ENCODE data around the gene SLC17A1.

SLC17A1 gene

DNA sequence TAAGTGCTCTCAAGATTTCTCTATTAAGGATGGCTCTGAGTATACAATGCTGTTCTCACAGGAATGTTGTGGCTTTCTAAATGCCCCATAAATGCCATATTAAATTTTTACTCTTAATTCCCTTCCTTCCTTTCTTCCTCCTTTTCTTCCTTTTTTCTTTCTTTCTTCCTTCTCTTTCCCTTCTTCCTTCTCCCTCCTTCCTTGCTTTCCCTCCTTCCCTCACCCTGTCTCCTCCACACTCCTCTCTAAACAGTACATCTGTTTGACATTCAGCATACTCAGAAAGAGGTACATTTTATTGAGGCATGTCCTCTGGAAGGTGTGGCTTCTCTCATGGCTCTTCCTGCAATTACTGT lies 433 bp upstream of the SLC17A1 start:
- no peak for DNase-seq

GRCh38 chr6:25830458-25830857 lies 1.4 kb downstream of the SLC17A1 start:
- DNase-seq = no peak

DNA sequence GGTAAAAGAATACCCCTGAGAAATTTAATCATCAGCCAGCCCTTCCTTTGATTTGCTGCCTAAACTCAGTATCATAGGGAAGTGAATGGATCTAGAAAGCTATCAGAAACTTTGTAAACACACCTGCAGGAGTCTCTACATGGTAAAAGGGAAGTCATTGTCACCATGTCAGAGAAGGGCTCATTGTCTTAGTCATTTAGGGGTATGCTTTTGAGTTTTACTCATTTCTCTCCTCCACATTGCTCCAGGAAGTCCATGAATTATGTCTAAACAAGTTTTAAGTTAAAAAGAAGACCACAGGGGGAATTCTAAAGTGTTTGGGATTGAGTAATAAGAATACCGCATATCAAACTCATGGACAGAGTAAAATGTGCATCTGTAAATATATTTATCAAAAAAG lies 2.5 kb downstream of the SLC17A1 start:
- DNase-seq = no peak

DNA sequence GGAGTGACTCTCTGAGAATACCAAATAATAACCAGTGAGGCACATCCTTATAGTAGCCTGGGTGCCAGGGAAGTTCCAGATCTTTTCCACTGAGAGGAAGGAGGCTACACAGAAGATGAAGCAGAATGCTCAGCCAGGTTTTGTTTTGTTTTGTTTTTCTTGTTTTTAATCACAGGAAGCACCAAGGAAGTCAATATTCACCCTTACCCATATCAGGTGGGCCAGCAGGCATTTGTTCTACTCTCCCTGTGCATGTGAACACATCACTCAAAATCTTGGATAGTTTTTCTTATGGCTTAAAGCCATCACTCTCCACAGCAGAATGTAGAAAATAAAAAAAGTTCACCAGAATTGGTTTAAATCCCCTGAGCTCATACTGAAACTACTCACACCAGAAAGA lies 10.5 kb downstream of the SLC17A1 start:
- DNase-seq = no peak

- DNase-seq = no peak
Measured at GRCh38 chr6:25816252-25816651, 15.6 kb downstream of the SLC17A1 start.

DNA sequence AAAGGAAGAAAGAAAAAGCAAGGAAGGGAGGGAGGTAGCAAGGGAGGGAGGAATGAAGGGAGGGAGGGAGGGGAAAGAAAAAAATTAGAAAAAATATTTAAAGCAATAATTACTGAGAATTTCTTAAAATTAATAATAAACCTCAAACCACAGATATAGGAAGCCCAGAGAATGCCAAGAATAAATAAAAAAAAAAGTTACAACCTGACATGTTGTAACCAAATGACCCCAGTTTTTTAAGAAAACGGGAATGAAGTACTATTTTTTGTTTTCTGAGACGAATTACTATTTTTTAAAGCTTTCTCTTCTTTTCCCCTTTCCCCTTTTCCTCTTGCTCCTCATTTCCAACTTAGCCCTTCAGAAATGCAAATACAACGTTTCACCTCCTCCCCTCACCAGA lies 16.7 kb downstream of the SLC17A1 start:
- DNase-seq = no peak

- DNase-seq = no peak
Measured at GRCh38 chr6:25804804-25805203, 27.0 kb downstream of the SLC17A1 start.

DNA sequence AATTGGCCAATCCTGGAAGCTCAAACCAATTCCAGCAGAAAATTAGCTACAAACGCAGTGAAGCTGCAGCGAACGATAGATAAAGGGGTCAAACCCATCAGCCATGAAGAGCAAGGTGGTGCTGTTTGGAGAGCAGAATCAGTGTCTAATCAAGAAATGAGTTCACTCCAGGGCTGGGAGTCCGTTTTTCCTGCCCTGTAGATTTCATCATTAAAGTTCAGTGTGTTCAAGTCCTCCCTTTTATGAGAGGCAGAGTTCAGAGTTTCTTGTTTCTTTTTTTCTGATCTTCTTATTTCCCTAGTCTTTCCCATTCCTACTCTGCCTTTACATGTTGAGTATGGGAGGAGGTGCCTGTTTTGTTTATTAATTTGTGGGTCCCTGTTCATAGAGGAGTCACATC lies 30.4 kb downstream of the SLC17A1 start:
- no peak for DNase-seq

- no peak for DNase-seq
Measured at GRCh38 chr6:25794784-25795183, 37.1 kb downstream of the SLC17A1 start.

DNA sequence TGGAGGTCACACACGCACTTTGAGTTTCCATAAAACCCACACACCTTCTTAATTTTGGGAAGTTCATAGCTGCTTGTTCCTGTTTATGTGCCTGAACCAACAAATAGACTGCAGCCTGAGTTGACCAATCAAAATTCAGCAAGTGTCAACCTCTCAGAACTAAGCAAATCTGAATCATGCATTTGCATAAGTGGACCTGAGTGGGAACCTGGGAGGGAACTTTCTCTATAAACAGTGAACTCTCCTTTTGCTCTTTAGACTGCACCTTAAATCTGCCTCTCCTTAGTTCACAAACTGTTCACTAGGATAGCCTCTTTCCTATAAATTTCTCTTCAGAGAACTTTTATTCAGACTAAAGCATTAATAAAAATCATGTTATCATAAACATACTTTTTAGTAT lies 37.9 kb downstream of the SLC17A1 start:
- DNase-seq = no peak

GRCh38 chr6:25792016-25792415 lies 39.8 kb downstream of the SLC17A1 start:
- no peak for DNase-seq

- DNase-seq = no peak
Measured at GRCh38 chr6:25789475-25789874, 42.4 kb downstream of the SLC17A1 start.

DNA sequence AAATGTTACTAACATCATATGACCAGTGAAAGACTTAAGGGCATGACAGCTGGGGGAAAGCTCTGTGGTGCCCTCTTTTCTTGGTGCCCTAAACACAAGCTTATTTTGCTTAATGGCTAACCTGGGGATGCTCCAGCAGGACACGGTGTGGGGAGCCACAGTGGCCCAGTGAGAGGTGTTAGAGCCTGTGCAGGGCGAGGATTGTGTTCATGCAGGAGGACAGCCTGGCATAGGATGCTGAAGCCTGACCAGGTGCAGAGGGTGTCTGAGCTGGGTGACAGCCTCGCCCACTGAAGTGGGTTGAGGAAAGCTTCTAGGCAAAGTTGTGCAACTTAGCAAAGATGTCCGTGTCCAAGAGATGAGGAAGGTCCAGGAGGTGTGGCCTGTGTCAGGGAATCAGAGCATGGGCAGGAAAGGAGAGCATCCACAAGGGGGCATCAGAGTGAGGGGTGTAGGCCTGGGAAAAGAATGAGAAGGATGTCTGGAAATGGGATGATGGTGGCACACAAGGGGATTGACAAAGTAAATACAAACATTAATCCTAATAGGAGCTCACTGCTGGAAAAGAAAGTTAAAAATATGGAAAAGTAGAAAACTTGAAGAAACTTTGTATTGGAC lies 43.4 kb downstream of the SLC17A1 start:
- peak; percentile 18 for DNase-seq

GRCh38 chr6:25787428-25787827 lies 44.4 kb downstream of the SLC17A1 start:
- DNase-seq = no peak

GRCh38 chr6:25781134-25781533 lies 50.7 kb downstream of the SLC17A1 start:
- no peak for DNase-seq

DNA sequence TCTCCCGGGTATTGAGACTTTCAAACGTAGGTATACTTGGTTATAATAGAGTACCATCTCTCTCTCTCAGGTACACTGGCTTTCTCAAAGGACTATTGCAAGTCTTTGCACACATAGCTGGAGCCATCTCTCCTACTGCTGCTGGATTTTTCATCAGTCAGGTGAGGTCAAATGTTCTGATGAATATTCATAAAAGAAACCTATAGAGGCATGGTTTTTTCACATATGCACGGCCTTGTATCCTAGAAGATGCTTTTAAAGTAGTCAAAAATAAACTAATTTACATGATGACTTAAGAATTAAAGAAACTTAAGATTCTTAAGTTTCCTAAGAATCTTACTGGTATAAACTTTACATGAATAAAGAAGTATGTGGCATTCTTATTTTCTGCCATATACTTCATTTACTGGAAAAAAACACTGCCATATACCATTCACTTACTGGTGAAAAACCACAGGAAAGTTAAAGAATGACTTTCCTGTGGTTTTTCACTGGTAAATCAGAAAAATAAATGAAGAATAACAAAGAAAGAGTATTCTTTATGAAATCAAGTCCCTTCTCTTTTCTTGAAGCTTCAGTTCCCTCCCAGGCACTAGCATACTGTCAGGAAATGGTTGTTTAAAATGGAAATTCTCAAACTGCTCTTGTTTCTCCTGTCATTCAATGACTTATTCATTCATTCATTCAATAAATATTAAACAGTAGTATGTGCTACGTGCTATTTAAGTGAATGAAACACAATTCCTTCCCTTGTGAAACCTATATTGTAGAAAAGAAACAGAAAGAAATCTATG lies 53.8 kb downstream of the SLC17A1 start:
- no peak for DNase-seq

- no peak for DNase-seq
Measured at GRCh38 chr6:25777031-25777430, 54.8 kb downstream of the SLC17A1 start.

GRCh38 chr6:25774120-25774715 lies 57.6 kb downstream of the SLC17A1 start:
- no peak for DNase-seq

GRCh38 chr6:25769983-25770382 lies 61.9 kb downstream of the SLC17A1 start:
- DNase-seq = no peak

DNA sequence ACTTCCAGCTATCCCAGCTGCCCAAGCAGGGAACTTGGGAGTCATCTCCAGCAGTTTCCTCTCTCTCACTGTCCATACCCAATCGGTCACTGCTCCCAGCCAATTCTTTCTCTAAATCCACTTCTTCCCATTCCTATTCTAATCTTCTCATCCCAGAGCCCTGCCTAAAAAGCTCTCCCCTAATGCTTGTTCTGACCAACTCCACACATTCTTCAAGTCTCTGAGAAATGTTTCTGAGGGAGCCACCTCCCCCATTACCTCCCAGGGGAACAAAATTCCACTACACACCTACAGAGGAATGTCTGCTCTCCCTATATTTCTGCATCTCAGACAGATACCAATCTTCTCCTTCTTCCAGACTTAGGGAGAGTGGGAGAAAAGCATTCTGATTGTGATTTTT lies 63.3 kb downstream of the SLC17A1 start:
- no peak for DNase-seq

GRCh38 chr6:25764611-25765010 lies 67.2 kb downstream of the SLC17A1 start:
- no peak for DNase-seq

GRCh38 chr6:25757936-25758642 lies 73.8 kb downstream of the SLC17A1 start:
- no peak for DNase-seq

All from CD4-positive, alpha-beta T cell treated with Interleukin-15 for 1 hour (primary cell).